ENCODE results near the gene TMED5.
"Not testable (repeated sequence)": the region's sequence is repeated elsewhere in the genome, so short reads cannot be mapped to it uniquely, and the experiment has no call there.

Gene TMED5

DNA sequence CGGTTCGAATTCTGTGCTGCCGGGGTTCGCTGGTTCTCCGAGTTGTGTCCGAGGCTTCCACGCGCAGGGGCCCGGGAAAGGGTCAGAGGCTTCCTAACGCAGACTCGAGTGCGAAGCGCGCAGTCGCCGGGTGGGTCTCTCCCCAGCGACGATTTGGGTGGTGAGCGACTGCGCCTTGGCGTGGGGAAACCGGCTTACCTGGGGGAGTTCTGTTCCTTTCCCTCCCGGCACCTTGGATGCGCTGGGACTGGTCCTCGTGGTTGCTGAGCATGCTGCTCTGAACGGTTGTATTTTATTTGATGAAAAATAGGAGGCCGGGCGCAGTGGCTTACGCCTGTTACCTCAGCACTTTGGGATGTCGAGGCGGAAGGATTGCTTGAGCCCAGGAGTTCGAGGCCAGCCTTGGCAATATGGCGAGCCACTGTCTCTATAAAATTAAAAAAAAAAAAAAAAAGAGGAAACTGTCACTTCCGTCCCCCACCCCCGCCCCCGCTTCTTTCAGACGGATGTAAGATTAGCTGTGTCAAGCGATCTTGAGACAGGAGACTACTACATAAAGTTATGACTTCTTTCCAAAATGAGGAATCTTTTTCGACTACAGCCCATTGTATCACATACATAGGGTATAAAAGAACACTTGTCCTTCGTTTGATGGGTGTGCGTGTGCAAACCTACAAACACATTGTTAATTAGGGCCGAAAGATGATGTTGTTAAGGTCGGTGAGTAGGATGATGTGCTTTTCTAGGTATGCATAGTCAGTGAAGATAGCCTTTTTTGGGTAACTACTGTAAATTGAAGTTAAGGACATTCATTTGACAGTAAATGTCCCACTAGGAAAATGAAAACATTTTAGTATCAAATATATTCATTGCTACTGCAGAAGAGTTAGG is 755 bp upstream of the TMED5 start, which contains the start of gene CCDC18:
Gene CCDC18, plus strand, starts transcription at position 2 of the 891 bp plus-strand sequence. CDS start 2,638 bp downstream, outside the sequence.
- H3K79me2 ChIP-seq (ENCODE audit: insufficient read depth, low read length) = peaks cover 52% of the 10 kb centered on the region
- H3K9me3 ChIP-seq (ENCODE audit: insufficient read depth, low read length) = no peaks in the 10 kb centered on the region
- H3K36me3 ChIP-seq (ENCODE audit: low read length) = peaks cover 18% of the 10 kb centered on the region
- peak within 1 kb of the TSS; percentile 84 for H3K4me3 ChIP-seq (ENCODE audit: insufficient read depth, low read length, poor library complexity, severe bottlenecking)
- H2AFZ ChIP-seq (ENCODE audit: low read depth, low read length, severe bottlenecking) = peak within 1 kb of the TSS; percentile 64
- H3K9me2 ChIP-seq (replicated peaks; ENCODE audit: insufficient read depth, low read length) = no peaks in the 10 kb centered on the region
- TF ChIP-seq EZH2phosphoT487 (conservative IDR thresholded peaks at IDR 0.05; ENCODE audit: low read length) (no peak), CTCF (IDR thresholded peaks at IDR 0.05; ENCODE audit: insufficient read depth, low read length, poor library complexity, severe bottlenecking) (no peak)
- H3K27ac ChIP-seq (ENCODE audit: low read depth, low read length) = peak within 1 kb of the TSS; percentile 91
- peak within 1 kb of the TSS; percentile 99 for H3K4me2 ChIP-seq (ENCODE audit: low read depth, low read length, poor library complexity, severe bottlenecking)
- no peaks in the 10 kb centered on the region for H3K27me3 ChIP-seq (ENCODE audit: low read length)
- peak within 1 kb of the TSS; percentile 84 for H3K9ac ChIP-seq (ENCODE audit: low read length)
- peaks cover 41% of the 10 kb centered on the region for H3F3A ChIP-seq (ENCODE audit: insufficient read depth)
- H4K20me1 ChIP-seq (ENCODE audit: low read depth, low read length) = peaks cover 15% of the 10 kb centered on the region

- H3K9me3 ChIP-seq (ENCODE audit: insufficient read depth, low read length) = no peaks in the 10 kb centered on the region
- H3K27me3 ChIP-seq (ENCODE audit: low read length) = no peaks in the 10 kb centered on the region
- H3K9me2 ChIP-seq (replicated peaks; ENCODE audit: insufficient read depth, low read length) = no peaks in the 10 kb centered on the region
- H3K9ac ChIP-seq (ENCODE audit: low read length) = peak overlapping the region; percentile 84
- H3K27ac ChIP-seq (ENCODE audit: low read depth, low read length) = no peak overlapping the region
- peaks cover 77% of the 10 kb centered on the region for H3K79me2 ChIP-seq (ENCODE audit: insufficient read depth, low read length)
- peak overlapping the region; percentile 70 for H3K4me3 ChIP-seq (ENCODE audit: insufficient read depth, low read length, poor library complexity, severe bottlenecking)
- H3K36me3 ChIP-seq (ENCODE audit: low read length) = peaks cover 30% of the 10 kb centered on the region
- H3F3A ChIP-seq (ENCODE audit: insufficient read depth) = peaks cover 30% of the 10 kb centered on the region
- H2AFZ ChIP-seq (ENCODE audit: low read depth, low read length, severe bottlenecking) = no peak overlapping the region
- peak overlapping the region; percentile 77 for H3K4me2 ChIP-seq (ENCODE audit: low read depth, low read length, poor library complexity, severe bottlenecking)
- H4K20me1 ChIP-seq (ENCODE audit: low read depth, low read length) = peaks cover 18% of the 10 kb centered on the region
- TF ChIP-seq CTCF (IDR thresholded peaks at IDR 0.05; ENCODE audit: insufficient read depth, low read length, poor library complexity, severe bottlenecking) (no peak), EZH2phosphoT487 (conservative IDR thresholded peaks at IDR 0.05; ENCODE audit: low read length) (no peak)
These were observed 1.8 kb downstream of the TMED5 start for GRCh38 chr1:93178418-93178817.

DNA sequence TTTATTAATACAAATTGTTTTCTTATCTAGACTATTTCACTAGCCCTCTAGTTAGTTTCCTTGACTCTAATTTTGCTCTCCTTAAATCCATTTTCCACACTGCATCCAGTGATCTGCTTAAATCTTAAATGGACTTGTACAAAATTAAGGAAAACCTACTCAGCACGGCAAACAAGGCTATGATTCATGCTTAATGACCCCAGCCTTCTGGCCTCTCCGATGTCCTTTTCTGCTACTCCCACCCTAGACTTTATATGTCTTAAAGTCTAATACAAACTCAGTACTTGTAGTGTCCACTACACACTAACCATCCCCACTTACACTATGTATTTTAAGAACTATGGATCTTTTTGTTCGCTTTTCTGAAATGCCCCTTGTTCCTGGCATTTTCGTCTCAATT is 2.2 kb downstream of the TMED5 start:
- Histone ChIP-seq H3K79me2 (ENCODE audit: insufficient read depth, low read length) (peaks cover 81% of the 10 kb centered on the region), H3K4me3 (ENCODE audit: insufficient read depth, low read length, poor library complexity, severe bottlenecking) (peak overlapping the region; percentile 70), H3K9me2 (replicated peaks; ENCODE audit: insufficient read depth, low read length) (no peaks in the 10 kb centered on the region), H3K4me2 (ENCODE audit: low read depth, low read length, poor library complexity, severe bottlenecking) (peak overlapping the region; percentile 77), H3K27me3 (ENCODE audit: low read length) (no peaks in the 10 kb centered on the region), H3F3A (ENCODE audit: insufficient read depth) (peaks cover 30% of the 10 kb centered on the region), H3K9ac (ENCODE audit: low read length) (peak overlapping the region; percentile 84), H3K9me3 (ENCODE audit: insufficient read depth, low read length) (no peaks in the 10 kb centered on the region), H3K27ac (ENCODE audit: low read depth, low read length) (no peak overlapping the region), H2AFZ (ENCODE audit: low read depth, low read length, severe bottlenecking) (no peak overlapping the region), H4K20me1 (ENCODE audit: low read depth, low read length) (peaks cover 18% of the 10 kb centered on the region), H3K36me3 (ENCODE audit: low read length) (peaks cover 30% of the 10 kb centered on the region)
- TF ChIP-seq EZH2phosphoT487 (conservative IDR thresholded peaks at IDR 0.05; ENCODE audit: low read length) (no peak), CTCF (IDR thresholded peaks at IDR 0.05; ENCODE audit: insufficient read depth, low read length, poor library complexity, severe bottlenecking) (no peak)

- peaks cover 42% of the 10 kb centered on the region for H3K36me3 ChIP-seq (ENCODE audit: low read length)
- peaks cover 99% of the 10 kb centered on the region for H3K79me2 ChIP-seq (ENCODE audit: insufficient read depth, low read length)
- not testable (repeated sequence) for H3K9me3 ChIP-seq (ENCODE audit: insufficient read depth, low read length); H3K27me3 ChIP-seq (ENCODE audit: low read length); H2AFZ ChIP-seq (ENCODE audit: low read depth, low read length, severe bottlenecking); H3K9ac ChIP-seq (ENCODE audit: low read length); H3K4me2 ChIP-seq (ENCODE audit: low read depth, low read length, poor library complexity, severe bottlenecking); H3K4me3 ChIP-seq (ENCODE audit: insufficient read depth, low read length, poor library complexity, severe bottlenecking); H3K9me2 ChIP-seq (replicated peaks; ENCODE audit: insufficient read depth, low read length); H3K27ac ChIP-seq (ENCODE audit: low read depth, low read length)
- peaks cover 12% of the 10 kb centered on the region for H3F3A ChIP-seq (ENCODE audit: insufficient read depth)
- H4K20me1 ChIP-seq (ENCODE audit: low read depth, low read length) = peaks cover 29% of the 10 kb centered on the region
These were observed 5.6 kb downstream of the TMED5 start for GRCh38 chr1:93174638-93175037.
